H9 (cell line): ENCODE measurements around the gene HS6ST3. TPM values are rescaled to one million over a fixed set of nuclear protein-coding genes. Genes with fewer than 3 reads are reported as not detected.

Experiments
- DNase-seq: peaks from one replicate; pipeline ENCODE4 v3.0.0-alpha.2; 2017
- H2AFZ ChIP-seq: one replicate; pipeline ENCODE4 v1.6.1; 2013; ENCODE audit warnings: mild to moderate bottlenecking, low read length, control low read depth, moderate library complexity
- H2AK5ac ChIP-seq: 2 replicates; pipeline ENCODE4 v1.6.1; 2013; ENCODE audit warnings: low read length, control low read depth, mixed read lengths; ENCODE audit not compliant: insufficient read length
- H2BK120ac ChIP-seq: one replicate; pipeline ENCODE4 v1.6.1; 2013; ENCODE audit warnings: low read depth, mild to moderate bottlenecking, low read length, control low read depth, inconsistent platforms; ENCODE audit not compliant: poor library complexity, severe bottlenecking
- H2BK12ac ChIP-seq: 2 replicates; pipeline ENCODE4 v1.6.1; 2013; ENCODE audit warnings: low read length, control low read depth, mixed read lengths, low read depth; ENCODE audit not compliant: insufficient read length
- H2BK15ac ChIP-seq: 2 replicates; pipeline ENCODE4 v1.6.1; 2013; ENCODE audit warnings: low read depth, low read length, control low read depth
- H2BK20ac ChIP-seq: one replicate; pipeline ENCODE4 v1.6.1; 2013; ENCODE audit warnings: low read depth, mild to moderate bottlenecking, low read length, control low read depth, inconsistent platforms; ENCODE audit not compliant: poor library complexity, severe bottlenecking
- H2BK5ac ChIP-seq: 2 replicates; pipeline ENCODE4 v1.6.1; 2013; ENCODE audit warnings: low read length, control low read depth, mixed read lengths; ENCODE audit not compliant: insufficient read length
- H3K14ac ChIP-seq: 2 replicates; pipeline ENCODE4 v1.6.1; 2013; ENCODE audit warnings: low read length, control low read depth; ENCODE audit not compliant: insufficient read depth
- H3K18ac ChIP-seq: 2 replicates; pipeline ENCODE4 v1.6.1; 2013; ENCODE audit warnings: low read depth, mild to moderate bottlenecking, mixed read lengths, low read length, control low read depth; ENCODE audit not compliant: insufficient read length
- H3K23ac ChIP-seq: 2 replicates; pipeline ENCODE4 v1.6.1; 2013; ENCODE audit warnings: low read length, control low read depth, mixed read lengths, low read depth; ENCODE audit not compliant: insufficient read length
- H3K23me2 ChIP-seq: 2 replicates; pipeline ENCODE4 v1.6.1; 2013; ENCODE audit warnings: low read depth, mild to moderate bottlenecking, mixed read lengths, low read length, control low read depth; ENCODE audit not compliant: insufficient read length, poor library complexity, severe bottlenecking
- H3K27ac ChIP-seq: 2 replicates; pipeline ENCODE4 v1.5.1; 2013; ENCODE audit warnings: low read length, control low read depth, mixed read lengths, low read depth; ENCODE audit not compliant: insufficient read length
- H3K27me3 ChIP-seq: 2 replicates; pipeline ENCODE4 v1.6.1; 2013; ENCODE audit warnings: low read length, control low read depth, inconsistent platforms; ENCODE audit not compliant: insufficient read depth
- H3K4ac ChIP-seq: 2 replicates; pipeline ENCODE4 v1.6.1; 2013; ENCODE audit warnings: low read depth, mild to moderate bottlenecking, control low read depth, inconsistent platforms, low read length, moderate library complexity
- H3K4me1 ChIP-seq: 2 replicates; pipeline ENCODE4 v1.6.1; 2013; ENCODE audit warnings: low read length, control low read depth, inconsistent platforms; ENCODE audit not compliant: insufficient read depth
- H3K4me2 ChIP-seq: 2 replicates; pipeline ENCODE4 v1.6.1; 2013; ENCODE audit warnings: low read length, control low read depth, mixed read lengths; ENCODE audit not compliant: insufficient read length, insufficient read depth
- H3K56ac ChIP-seq: 2 replicates; pipeline ENCODE4 v1.6.1; 2013; ENCODE audit warnings: low read depth, mild to moderate bottlenecking, mixed read lengths, low read length, control low read depth; ENCODE audit not compliant: insufficient read length
- H3K79me1 ChIP-seq: 2 replicates; pipeline ENCODE4 v1.6.1; 2013; ENCODE audit warnings: low read depth, mild to moderate bottlenecking, moderate library complexity, low read length, control low read depth, inconsistent platforms; ENCODE audit not compliant: insufficient read depth, poor library complexity, severe bottlenecking
- H3K79me2 ChIP-seq: 2 replicates; pipeline ENCODE4 v1.6.1; 2013; ENCODE audit warnings: low read length, control low read depth, inconsistent platforms; ENCODE audit not compliant: insufficient read depth
- H3K9ac ChIP-seq: 2 replicates; pipeline ENCODE4 v1.6.1; 2013; ENCODE audit warnings: low read length, control low read depth, mixed read lengths; ENCODE audit not compliant: insufficient read length; ENCODE audit errors: extremely low read depth
- H3K9me3 ChIP-seq: one replicate; pipeline ENCODE4 v1.6.1; 2013; ENCODE audit warnings: low read depth, low read length, inconsistent platforms; ENCODE audit not compliant: control insufficient read depth
- H3T11ph ChIP-seq: one replicate; pipeline ENCODE4 v1.6.1; 2013; ENCODE audit warnings: mild to moderate bottlenecking, low read length, control low read depth, inconsistent platforms
- H4K20me1 ChIP-seq: one replicate; pipeline ENCODE4 v1.6.1; 2013; ENCODE audit not compliant: control insufficient read depth, insufficient read length, insufficient read depth
- H4K5ac ChIP-seq: 2 replicates; pipeline ENCODE4 v1.6.1; 2013; ENCODE audit warnings: low read depth, mild to moderate bottlenecking, mixed read lengths, low read length, control low read depth; ENCODE audit not compliant: insufficient read length
- H4K8ac ChIP-seq: replicated peaks from 2 replicates; pipeline ENCODE4 v1.6.1; 2013; ENCODE audit warnings: low read length, control low read depth, mixed read lengths, low read depth; ENCODE audit not compliant: insufficient read length
- H4K91ac ChIP-seq: 2 replicates; pipeline ENCODE4 v1.6.1; 2013; ENCODE audit warnings: low read depth, mild to moderate bottlenecking, moderate library complexity, mixed read lengths, low read length, control low read depth; ENCODE audit not compliant: insufficient read length
- H3K27ac Mint-ChIP-seq, 3 experiments: 2 replicates in 2 of 3; 3 replicates in 1 of 3; pipeline ENCODE4 v1.8.0; 2020 to 2021; ENCODE audit warnings: mixed read lengths in 3 of 3, mild to moderate bottlenecking in 1 of 3, moderate library complexity in 1 of 3
- H3K27me3 Mint-ChIP-seq: 2 replicates; pipeline ENCODE4 v1.8.0; 2021; ENCODE audit warnings: low read depth, mild to moderate bottlenecking, moderate library complexity, mixed read lengths
- H3K36me3 Mint-ChIP-seq, 3 experiments: 2 replicates in 2 of 3; 3 replicates in 1 of 3; pipeline ENCODE4 v1.8.0; 2020 to 2021; ENCODE audit warnings: low read depth in 3 of 3, mixed read lengths in 3 of 3; ENCODE audit not compliant: insufficient read depth in 1 of 3
- H3K4me1 Mint-ChIP-seq, 2 experiments: 2 replicates each; pipeline ENCODE4 v1.8.0; 2020; ENCODE audit warnings: mixed read lengths in 2 of 2
- H3K4me3 Mint-ChIP-seq, 2 experiments: 2 replicates in 1 of 2; 3 replicates in 1 of 2; pipeline ENCODE4 v1.8.0; 2020 to 2021; ENCODE audit warnings: mild to moderate bottlenecking in 2 of 2, mixed read lengths in 2 of 2, moderate library complexity in 1 of 2
- H3K9me3 Mint-ChIP-seq, 2 experiments: 2 replicates in 1 of 2; 3 replicates in 1 of 2; pipeline ENCODE4 v1.8.0; 2020; ENCODE audit warnings: mild to moderate bottlenecking in 2 of 2, mixed read lengths in 2 of 2, moderate library complexity in 1 of 2
- whole genome bisulfite sequencing: extraction: QIAGEN DNeasy Blood & Tissue Kit; methylation state at CpG from one replicate; pipeline ENCODE4 v1.1.7; 2013; ENCODE audit warnings: missing lambda C conversion rate, low lambda C conversion rate, mixed read lengths; ENCODE audit not compliant: insufficient read length; ENCODE audit errors: extremely low coverage; 5-methylcytosine and 5-hydroxymethylcytosine counted together
- total RNA-seq: library from RNA; stranded (reverse); gene quantifications from 2 replicates; pipeline ENCODE4 v1.2.1, GENCODE V29; 2021
- TF ChIP-seq, protein P1 (sequence below): fragments of 200-600 bp; sonication (generic); conservative IDR thresholded peaks from 3 replicates; pipeline ENCODE4 v1.8.0; 2021; ENCODE audit warnings: antibody characterized with exemption, mild to moderate bottlenecking

Gene HS6ST3
- total RNA-seq, 1 experiment from 2014 or later: 0.44 TPM

DNA sequence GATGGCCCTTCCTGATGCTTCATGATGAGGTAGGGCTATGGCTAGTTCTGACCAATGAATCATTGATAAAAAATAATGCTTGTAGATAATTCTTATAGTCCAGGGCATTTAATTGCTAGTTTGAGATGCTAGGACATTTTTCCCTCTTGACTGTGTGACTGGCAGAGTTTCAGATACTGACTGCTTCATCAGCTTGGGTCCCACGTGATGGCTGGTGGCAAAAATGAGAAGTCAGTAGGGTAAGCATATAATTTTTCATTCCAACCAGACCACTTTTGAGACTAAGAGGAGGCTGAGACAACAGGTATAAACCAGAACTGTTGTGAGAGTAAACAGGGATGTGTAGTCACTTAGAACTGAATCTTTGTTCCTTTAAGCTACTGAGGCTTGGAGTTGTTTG, 183.3 kb downstream of the HS6ST3 start:
- peaks cover 8% of the 10 kb centered on the region; the same call in 1 of the 2 replicates for H3K4me1 ChIP-seq
- no peak overlapping the region for H3K23ac ChIP-seq
- H3K27me3 Mint-ChIP-seq: no peaks in the 10 kb centered on the region
- no peaks in the 10 kb centered on the region for H4K20me1 ChIP-seq
- no peaks in the 10 kb centered on the region for H3K9me3 ChIP-seq
- H2BK12ac ChIP-seq: no peak overlapping the region
- H3K23me2 ChIP-seq: no peaks in the 10 kb centered on the region
- no peak overlapping the region for H3K4ac ChIP-seq
- WGBS: no CpG with 5 or more reads among the region's 1 CpG
- no peak overlapping the region for H3K56ac ChIP-seq
- DNase-seq: no peak
- H2BK120ac ChIP-seq: no peak overlapping the region
- no peak overlapping the region for H3K9ac ChIP-seq
- H2AK5ac ChIP-seq: no peak overlapping the region
- no peak overlapping the region for H3K14ac ChIP-seq
- no peak overlapping the region for H3T11ph ChIP-seq
- no peak overlapping the region for H2AFZ ChIP-seq
- H4K5ac ChIP-seq: no peak overlapping the region
- H2BK15ac ChIP-seq: no peak overlapping the region
- no peaks in the 10 kb centered on the region for H3K79me2 ChIP-seq
- no peak overlapping the region for H4K8ac ChIP-seq
- H3K27ac Mint-ChIP-seq: no peak overlapping the region
- no peaks in the 10 kb centered on the region for H3K79me1 ChIP-seq
- no peak overlapping the region for H3K4me3 Mint-ChIP-seq
- no peak overlapping the region for H3K18ac ChIP-seq
- no peaks in the 10 kb centered on the region for H3K9me3 Mint-ChIP-seq
- no peak overlapping the region for H2BK20ac ChIP-seq
- TF ChIP-seq, protein P1, sequence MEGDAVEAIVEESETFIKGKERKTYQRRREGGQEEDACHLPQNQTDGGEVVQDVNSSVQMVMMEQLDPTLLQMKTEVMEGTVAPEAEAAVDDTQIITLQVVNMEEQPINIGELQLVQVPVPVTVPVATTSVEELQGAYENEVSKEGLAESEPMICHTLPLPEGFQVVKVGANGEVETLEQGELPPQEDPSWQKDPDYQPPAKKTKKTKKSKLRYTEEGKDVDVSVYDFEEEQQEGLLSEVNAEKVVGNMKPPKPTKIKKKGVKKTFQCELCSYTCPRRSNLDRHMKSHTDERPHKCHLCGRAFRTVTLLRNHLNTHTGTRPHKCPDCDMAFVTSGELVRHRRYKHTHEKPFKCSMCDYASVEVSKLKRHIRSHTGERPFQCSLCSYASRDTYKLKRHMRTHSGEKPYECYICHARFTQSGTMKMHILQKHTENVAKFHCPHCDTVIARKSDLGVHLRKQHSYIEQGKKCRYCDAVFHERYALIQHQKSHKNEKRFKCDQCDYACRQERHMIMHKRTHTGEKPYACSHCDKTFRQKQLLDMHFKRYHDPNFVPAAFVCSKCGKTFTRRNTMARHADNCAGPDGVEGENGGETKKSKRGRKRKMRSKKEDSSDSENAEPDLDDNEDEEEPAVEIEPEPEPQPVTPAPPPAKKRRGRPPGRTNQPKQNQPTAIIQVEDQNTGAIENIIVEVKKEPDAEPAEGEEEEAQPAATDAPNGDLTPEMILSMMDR: no peak
- no peaks in the 10 kb centered on the region for H3K27me3 ChIP-seq
- H2BK5ac ChIP-seq: no peak overlapping the region
- peaks cover 11 to 12% of the 10 kb centered on the region in 2 experiments for H3K4me1 Mint-ChIP-seq
- H3K27ac ChIP-seq: no peak overlapping the region
- H4K91ac ChIP-seq: no peak overlapping the region
- H3K36me3 Mint-ChIP-seq: no peaks in the 10 kb centered on the region
- no peak overlapping the region for H3K4me2 ChIP-seq
